22Rv1 (cell line): ENCODE data around the gene TST.

Experiments used
- ZFX ChIP-seq: fragments of 450-650 bp; IDR thresholded peaks from 2 replicates; pipeline ENCODE4 v1.6.1; 2017; ENCODE audit warnings: antibody characterized with exemption, borderline replicate concordance
- TF ChIP-seq, protein P1 (sequence below): fragments of 450-650 bp; IDR thresholded peaks from 2 replicates; pipeline ENCODE4 v1.5.1; 2017; ENCODE audit warnings: mild to moderate bottlenecking

GRCh38 chr22:37059876-37060449, 40.7 kb upstream of the TST start:
- TF ChIP-seq, protein P1, sequence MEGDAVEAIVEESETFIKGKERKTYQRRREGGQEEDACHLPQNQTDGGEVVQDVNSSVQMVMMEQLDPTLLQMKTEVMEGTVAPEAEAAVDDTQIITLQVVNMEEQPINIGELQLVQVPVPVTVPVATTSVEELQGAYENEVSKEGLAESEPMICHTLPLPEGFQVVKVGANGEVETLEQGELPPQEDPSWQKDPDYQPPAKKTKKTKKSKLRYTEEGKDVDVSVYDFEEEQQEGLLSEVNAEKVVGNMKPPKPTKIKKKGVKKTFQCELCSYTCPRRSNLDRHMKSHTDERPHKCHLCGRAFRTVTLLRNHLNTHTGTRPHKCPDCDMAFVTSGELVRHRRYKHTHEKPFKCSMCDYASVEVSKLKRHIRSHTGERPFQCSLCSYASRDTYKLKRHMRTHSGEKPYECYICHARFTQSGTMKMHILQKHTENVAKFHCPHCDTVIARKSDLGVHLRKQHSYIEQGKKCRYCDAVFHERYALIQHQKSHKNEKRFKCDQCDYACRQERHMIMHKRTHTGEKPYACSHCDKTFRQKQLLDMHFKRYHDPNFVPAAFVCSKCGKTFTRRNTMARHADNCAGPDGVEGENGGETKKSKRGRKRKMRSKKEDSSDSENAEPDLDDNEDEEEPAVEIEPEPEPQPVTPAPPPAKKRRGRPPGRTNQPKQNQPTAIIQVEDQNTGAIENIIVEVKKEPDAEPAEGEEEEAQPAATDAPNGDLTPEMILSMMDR: no peak
- TF ChIP-seq ZFX: no peak
